Measurements from ENCODE around the gene YIF1B.
A peak's percentile ranks its signal among the peaks of the same experiment; 100 is the strongest.

Gene YIF1B

GRCh38 chr19:38321646-38322196 lies 6.0 kb upstream of the YIF1B start:
- no peak overlapping the region for H2AFZ ChIP-seq (ENCODE audit: low read depth, low read length)
- H3K36me3 ChIP-seq (replicated peaks; ENCODE audit: low read depth, low read length), result no peaks in the 10 kb centered on the region
- H3K4me2 ChIP-seq (ENCODE audit: low read length), result no peak overlapping the region
- H3K4me1 ChIP-seq (ENCODE audit: low read length), result peaks cover 10% of the 10 kb centered on the region
- H4K20me1 ChIP-seq (ENCODE audit: insufficient read depth, low read length), result no peaks in the 10 kb centered on the region
- H3K4me3 ChIP-seq (ENCODE audit: low read length), result no peak overlapping the region
- no peaks in the 10 kb centered on the region for H3K9me3 ChIP-seq (ENCODE audit: insufficient read depth, low read length)
- H3K9ac ChIP-seq (ENCODE audit: low read length), result no peak overlapping the region
- TF ChIP-seq EZH2phosphoT487 (IDR thresholded peaks at IDR 0.05; ENCODE audit: low read depth), result no peak
- no peak for TF ChIP-seq CTCF (IDR thresholded peaks at IDR 0.05; ENCODE audit: low read depth, low read length)
- H3K79me2 ChIP-seq (ENCODE audit: low read length), result no peaks in the 10 kb centered on the region
- no peak overlapping the region for H3K27ac ChIP-seq (ENCODE audit: low read length)
- peaks cover 13% of the 10 kb centered on the region for H3K27me3 ChIP-seq (ENCODE audit: low read depth, low read length)

GRCh38 chr19:38320969-38321339 lies 5.2 kb upstream of the YIF1B start:
- H4K20me1 ChIP-seq (ENCODE audit: insufficient read depth, low read length), result no peaks in the 10 kb centered on the region
- no peak overlapping the region for H3K4me2 ChIP-seq (ENCODE audit: low read length)
- peaks cover 13% of the 10 kb centered on the region for H3K27me3 ChIP-seq (ENCODE audit: low read depth, low read length)
- no peaks in the 10 kb centered on the region for H3K36me3 ChIP-seq (replicated peaks; ENCODE audit: low read depth, low read length)
- no peak overlapping the region for H2AFZ ChIP-seq (ENCODE audit: low read depth, low read length)
- TF ChIP-seq CTCF (IDR thresholded peaks at IDR 0.05; ENCODE audit: low read depth, low read length), result no peak
- TF ChIP-seq EZH2phosphoT487 (IDR thresholded peaks at IDR 0.05; ENCODE audit: low read depth), result no peak
- H3K9ac ChIP-seq (ENCODE audit: low read length), result no peak overlapping the region
- no peak overlapping the region for H3K4me3 ChIP-seq (ENCODE audit: low read length)
- no peaks in the 10 kb centered on the region for H3K9me3 ChIP-seq (ENCODE audit: insufficient read depth, low read length)
- H3K27ac ChIP-seq (ENCODE audit: low read length), result no peak overlapping the region
- peaks cover 15% of the 10 kb centered on the region for H3K4me1 ChIP-seq (ENCODE audit: low read length)
- no peaks in the 10 kb centered on the region for H3K79me2 ChIP-seq (ENCODE audit: low read length)

GRCh38 chr19:38319421-38320258 lies 3.9 kb upstream of the YIF1B start, which contains the start of gene KCNK6:
Gene KCNK6, plus strand, starts transcription at chr19:38319845. Its CDS starts 106 bp downstream, at chr19:38319951.
- peak within 1 kb of the TSS; percentile 82 for H3K4me2 ChIP-seq (ENCODE audit: low read length)
- no peaks in the 10 kb centered on the region for H3K36me3 ChIP-seq (replicated peaks; ENCODE audit: low read depth, low read length)
- H2AFZ ChIP-seq (ENCODE audit: low read depth, low read length), result peak within 1 kb of the TSS; percentile 50
- peaks cover 9% of the 10 kb centered on the region for H3K79me2 ChIP-seq (ENCODE audit: low read length)
- H3K4me1 ChIP-seq (ENCODE audit: low read length), result peaks cover 21% of the 10 kb centered on the region
- no peaks in the 10 kb centered on the region for H3K9me3 ChIP-seq (ENCODE audit: insufficient read depth, low read length)
- peak within 1 kb of the TSS; percentile 59 for H3K9ac ChIP-seq (ENCODE audit: low read length)
- no peaks in the 10 kb centered on the region for H4K20me1 ChIP-seq (ENCODE audit: insufficient read depth, low read length)
- peaks cover 13% of the 10 kb centered on the region for H3K27me3 ChIP-seq (ENCODE audit: low read depth, low read length)
- no peak within 1 kb of the TSS for H3K27ac ChIP-seq (ENCODE audit: low read length)
- TF ChIP-seq CTCF (IDR thresholded peaks at IDR 0.05; ENCODE audit: low read depth, low read length) (no peak), EZH2phosphoT487 (IDR thresholded peaks at IDR 0.05; ENCODE audit: low read depth) (no peak)
- H3K4me3 ChIP-seq (ENCODE audit: low read length), result peak within 1 kb of the TSS; percentile 84

- no peaks in the 10 kb centered on the region for H4K20me1 ChIP-seq (ENCODE audit: insufficient read depth, low read length)
- no peak for TF ChIP-seq CTCF (IDR thresholded peaks at IDR 0.05; ENCODE audit: low read depth, low read length)
- TF ChIP-seq EZH2phosphoT487 (IDR thresholded peaks at IDR 0.05; ENCODE audit: low read depth), result no peak
- H3K27ac ChIP-seq (ENCODE audit: low read length), result no peak overlapping the region
- H3K27me3 ChIP-seq (ENCODE audit: low read depth, low read length), result peaks cover 13% of the 10 kb centered on the region
- peaks cover 10% of the 10 kb centered on the region for H3K79me2 ChIP-seq (ENCODE audit: low read length)
- no peak overlapping the region for H2AFZ ChIP-seq (ENCODE audit: low read depth, low read length)
- no peaks in the 10 kb centered on the region for H3K9me3 ChIP-seq (ENCODE audit: insufficient read depth, low read length)
- peaks cover 21% of the 10 kb centered on the region for H3K4me1 ChIP-seq (ENCODE audit: low read length)
- H3K4me2 ChIP-seq (ENCODE audit: low read length), result no peak overlapping the region
- H3K4me3 ChIP-seq (ENCODE audit: low read length), result no peak overlapping the region
- no peaks in the 10 kb centered on the region for H3K36me3 ChIP-seq (replicated peaks; ENCODE audit: low read depth, low read length)
- H3K9ac ChIP-seq (ENCODE audit: low read length), result no peak overlapping the region
Measured at GRCh38 chr19:38318660-38319059, 2.9 kb upstream of the YIF1B start.
